ENCODE results near the gene HOXB4. TPM values are rescaled to one million over a fixed set of nuclear protein-coding genes. Genes with fewer than 3 reads are reported as not detected.
"Not testable (repeated sequence)": the region's sequence is repeated elsewhere in the genome, so short reads cannot be mapped to it uniquely, and the experiment has no call there.

Gene HOXB4
- total RNA-seq, 4 donors from 2014 or later: 3.5 to 8.3 (median 5.0) TPM

GRCh38 chr17:48540213-48540612 is 37.9 kb downstream of the HOXB4 start:
- H3K9me3 ChIP-seq: no peaks in the 10 kb centered on the region
- H3K27me3 ChIP-seq: no peaks in the 10 kb centered on the region
- intact Hi-C loops (cut with DNase I): loop anchor here (2.0 kb wide), 1 partner anchor 47 kb away; no protein-coding TSS in a partner anchor

GRCh38 chr17:48539177-48539576 is 39.0 kb downstream of the HOXB4 start:
- Histone ChIP-seq H3K9me3 (no peaks in the 10 kb centered on the region), H3K27me3 (no peaks in the 10 kb centered on the region), H3K4me3 (no peak overlapping the region), H3K4me1 (peaks cover 8 to 16% (median 15%) of the 10 kb centered on the region in 4 donors), H3K27ac (replicated peaks in 1 of 4) (peak overlapping the region in 2 of 4 donors; percentile 96 to 97), H3K36me3 (no peaks in the 10 kb centered on the region)
- 83% methylated on average over 4 of the region's 4 CpGs for WGBS
- intact Hi-C loops (cut with DNase I): no loop called here
- no peak for DNase-seq (ENCODE audit: extremely low spot score)
- TF ChIP-seq CTCF (IDR thresholded peaks at IDR 0.05): no peak
- no peak for TF ChIP-seq EP300 (IDR thresholded peaks at IDR 0.05)
- no peak for TF ChIP-seq POLR2A (IDR thresholded peaks at IDR 0.05; ENCODE audit: low read depth)
- TF ChIP-seq POLR2AphosphoS5 (IDR thresholded peaks at IDR 0.05): no peak

More at GRCh38 chr17:48540213-48540612, 37.9 kb downstream of the HOXB4 start:
- TF ChIP-seq POLR2AphosphoS5 (IDR thresholded peaks at IDR 0.05) (no peak), EP300 (IDR thresholded peaks at IDR 0.05) (no peak), CTCF (IDR thresholded peaks at IDR 0.05) (no peak), POLR2A (IDR thresholded peaks at IDR 0.05; ENCODE audit: low read depth) (no peak)
- Histone ChIP-seq H3K27ac (replicated peaks in 1 of 4) (peak overlapping the region; percentile 91 to 97 (median 96)), H3K4me3 (peak overlapping the region in 1 of 4 donors; percentile 80), H3K36me3 (no peaks in the 10 kb centered on the region), H3K4me1 (peaks cover 14 to 22% (median 21%) of the 10 kb centered on the region in 4 donors)
- no peak for DNase-seq (ENCODE audit: extremely low spot score)
- 67% methylated on average over 1 of the region's 1 CpG for WGBS

- 93% methylated on average over 3 of the region's 3 CpGs for WGBS
- Histone ChIP-seq H3K27me3 (no peaks in the 10 kb centered on the region), H3K36me3 (no peaks in the 10 kb centered on the region), H3K9me3 (no peaks in the 10 kb centered on the region), H3K4me1 (peaks cover 5 to 16% (median 15%) of the 10 kb centered on the region in 4 donors), H3K4me3 (no peak overlapping the region), H3K27ac (replicated peaks in 1 of 4) (no peak overlapping the region)
- no peak for DNase-seq (ENCODE audit: extremely low spot score)
- TF ChIP-seq POLR2A (IDR thresholded peaks at IDR 0.05; ENCODE audit: low read depth) (no peak), CTCF (IDR thresholded peaks at IDR 0.05) (no peak), EP300 (IDR thresholded peaks at IDR 0.05) (no peak), POLR2AphosphoS5 (IDR thresholded peaks at IDR 0.05) (no peak)
- intact Hi-C loops (cut with DNase I): no loop called here
Measured at GRCh38 chr17:48537316-48537715, 40.8 kb downstream of the HOXB4 start.

GRCh38 chr17:48535793-48536559 is 42.2 kb downstream of the HOXB4 start:
- intact Hi-C loops (cut with DNase I); H3K36me3 ChIP-seq; H3K4me3 ChIP-seq; H3K27me3 ChIP-seq; H3K9me3 ChIP-seq; DNase-seq (ENCODE audit: extremely low spot score); H3K27ac ChIP-seq (replicated peaks in 1 of 4): not testable (repeated sequence)
- 86% methylated on average over 9 of the region's 9 CpGs for WGBS
- H3K4me1 ChIP-seq: peaks cover 2 to 12% (median 12%) of the 10 kb centered on the region in 4 donors

DNA sequence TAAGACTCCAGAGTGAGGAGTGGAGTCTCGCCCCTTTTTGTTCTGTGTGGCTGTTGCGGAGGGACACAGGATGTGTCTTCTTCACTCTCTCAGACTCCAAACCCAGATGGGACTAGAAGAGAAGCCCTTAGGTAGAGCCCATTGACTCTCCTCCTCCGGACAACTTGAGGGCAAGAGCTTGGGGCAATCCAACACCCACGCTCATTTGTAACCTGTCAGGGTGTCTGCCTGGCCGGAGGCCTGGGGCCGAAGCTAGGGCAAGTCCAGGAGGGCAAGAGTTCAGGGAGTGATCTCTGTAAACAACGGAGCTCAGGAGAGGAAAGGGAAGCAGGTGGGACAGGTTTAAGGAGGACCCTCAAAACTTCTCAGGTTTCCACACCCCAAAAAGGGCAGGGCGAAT is 45.9 kb downstream of the HOXB4 start:
- peaks cover 0 to 1% (median under 1%) of the 10 kb centered on the region in 4 donors for H3K4me1 ChIP-seq
- H3K27ac ChIP-seq (replicated peaks in 1 of 4): no peak overlapping the region
- DNase-seq (ENCODE audit: extremely low spot score): no peak
- H3K4me3 ChIP-seq: no peak overlapping the region
- peaks cover 0 to 1% (median 0%) of the 10 kb centered on the region in 4 donors for H3K27me3 ChIP-seq
- H3K36me3 ChIP-seq: no peaks in the 10 kb centered on the region
- intact Hi-C loops (cut with DNase I): no loop called here
- no peak for TF ChIP-seq CTCF (IDR thresholded peaks at IDR 0.05)
- TF ChIP-seq EP300 (IDR thresholded peaks at IDR 0.05): no peak
- no peak for TF ChIP-seq POLR2AphosphoS5 (IDR thresholded peaks at IDR 0.05)
- no peak for TF ChIP-seq POLR2A (IDR thresholded peaks at IDR 0.05; ENCODE audit: low read depth)
- 95% methylated on average over 8 of the region's 8 CpGs for WGBS
- no peaks in the 10 kb centered on the region for H3K9me3 ChIP-seq

All from esophagus muscularis mucosa (tissue), 4 donors.